Neural cell (in vitro differentiated cells): Measurements from ENCODE around the gene CDC45. TPM values are rescaled to one million over a fixed set of nuclear protein-coding genes. Genes with fewer than 3 reads are reported as not detected.

ENCODE experiments used
- H2AFZ ChIP-seq: fragments of 200-600, 300-800 bp; sonication (generic), shearing (Covaris generic); 2 replicates; pipeline ENCODE4 v1.6.0; 2014; ENCODE audit warnings: low read depth, mild to moderate bottlenecking, antibody characterized with exemption, low read length, moderate library complexity
- H3F3A ChIP-seq: fragments of 200-600 bp; shearing (Covaris generic); 2 replicates; pipeline ENCODE4 v1.6.1; 2016; ENCODE audit warnings: mild to moderate bottlenecking, moderate library complexity, mixed read lengths, antibody characterized with exemption, low read length; ENCODE audit not compliant: insufficient read depth, poor library complexity, severe bottlenecking
- H3K27ac ChIP-seq: fragments of 200-600, 300-800 bp; sonication (generic), shearing (Covaris generic); 2 replicates; pipeline ENCODE4 v1.5.1; 2014; ENCODE audit warnings: mild to moderate bottlenecking, low read length, moderate library complexity
- H3K27me3 ChIP-seq: fragments of 300-800, 200-600 bp; sonication (generic), shearing (Covaris generic); 2 replicates; pipeline ENCODE4 v1.6.0; 2014; ENCODE audit warnings: mild to moderate bottlenecking, low read depth, low read length, moderate library complexity; ENCODE audit not compliant: insufficient read depth
- H3K36me3 ChIP-seq: fragments of 300-800, 200-600 bp; sonication (generic), shearing (Covaris generic); 2 replicates; pipeline ENCODE4 v1.5.1; 2014; ENCODE audit warnings: mild to moderate bottlenecking, antibody characterized with exemption, low read length, moderate library complexity; ENCODE audit not compliant: insufficient read depth
- H3K4me2 ChIP-seq: fragments of 300-800, 200-600 bp; sonication (generic), shearing (Covaris generic); 2 replicates; pipeline ENCODE4 v1.6.0; 2014; ENCODE audit warnings: mild to moderate bottlenecking, low read length
- H3K4me3 ChIP-seq: fragments of 300-800, 200-600 bp; sonication (generic), shearing (Covaris generic); 2 replicates; pipeline ENCODE4 v1.5.1; 2014; ENCODE audit warnings: mild to moderate bottlenecking, low read length, moderate library complexity
- H3K79me2 ChIP-seq: fragments of 200-600 bp; shearing (Covaris generic); replicated peaks from 2 replicates; pipeline ENCODE4 v1.6.0; 2014; ENCODE audit warnings: mild to moderate bottlenecking, low read length, moderate library complexity; ENCODE audit not compliant: insufficient read depth
- H3K9ac ChIP-seq: fragments of 300-800, 200-600 bp; sonication (generic), shearing (Covaris generic); 2 replicates; pipeline ENCODE4 v1.6.1; 2016; ENCODE audit warnings: mild to moderate bottlenecking, low read length, mixed read lengths
- H3K9me2 ChIP-seq: fragments of 200-600 bp; shearing (Covaris generic); 2 replicates; pipeline ENCODE4 v1.6.1; 2016; ENCODE audit warnings: mild to moderate bottlenecking, low read length, mixed read lengths; ENCODE audit not compliant: insufficient read depth
- H3K9me3 ChIP-seq: fragments of 200-600, 300-800 bp; sonication (generic), shearing (Covaris generic); 2 replicates; pipeline ENCODE4 v1.6.1; 2016; ENCODE audit warnings: mild to moderate bottlenecking, mixed run types, low read length, moderate library complexity, mixed read lengths
- H4K20me1 ChIP-seq: fragments of 200-600 bp; shearing (Covaris generic); 2 replicates; pipeline ENCODE4 v1.6.1; 2016; ENCODE audit warnings: mild to moderate bottlenecking, mixed run types; ENCODE audit not compliant: insufficient read depth
- EP300 ChIP-seq: fragments of 450-650 bp; conservative IDR thresholded peaks from 2 replicates; pipeline ENCODE4 v1.6.1; 2014; ENCODE audit warnings: antibody characterized with exemption, mild to moderate bottlenecking, moderate library complexity; ENCODE audit not compliant: poor library complexity, severe bottlenecking
- EZH2 ChIP-seq: fragments of 200-600, 300-800 bp; shearing (Covaris generic), sonication (generic); IDR thresholded peaks from 2 replicates; pipeline ENCODE4 v1.6.1; 2014; ENCODE audit warnings: antibody characterized with exemption, low read length, borderline replicate concordance, mild to moderate bottlenecking; ENCODE audit not compliant: insufficient read depth, poor library complexity, severe bottlenecking
- MXI1 ChIP-seq: fragments of 450-650 bp; conservative IDR thresholded peaks from 2 replicates; pipeline ENCODE4 v1.6.1; 2014; ENCODE audit warnings: antibody characterized with exemption, mild to moderate bottlenecking; ENCODE audit not compliant: poor library complexity, severe bottlenecking
- POLR2AphosphoS5 ChIP-seq: IDR thresholded peaks from 2 replicates; pipeline ENCODE4 v1.6.1; 2012
- RAD21 ChIP-seq: fragments of 450-650 bp; conservative IDR thresholded peaks from 2 replicates; pipeline ENCODE4 v1.6.1; 2014; ENCODE audit warnings: antibody characterized with exemption, mild to moderate bottlenecking, moderate library complexity
- REST ChIP-seq: IDR thresholded peaks from 2 replicates; pipeline ENCODE4 v1.6.1; 2012; ENCODE audit warnings: borderline replicate concordance
- SMC3 ChIP-seq: fragments of 450-650 bp; conservative IDR thresholded peaks from 2 replicates; pipeline ENCODE4 v1.6.1; 2014; ENCODE audit warnings: antibody characterized with exemption, mild to moderate bottlenecking, moderate library complexity; ENCODE audit not compliant: poor library complexity
- TAF1 ChIP-seq: IDR thresholded peaks from 2 replicates; pipeline ENCODE4 v1.6.1; 2012; ENCODE audit warnings: low read depth
- polyA plus RNA-seq: library from polyadenylated mRNA; depleted of rRNA; stranded (reverse); fragments of >200 nt; gene quantifications from 2 replicates; pipeline ENCODE4 v1.2.3, GENCODE V29; 2014
- TF ChIP-seq, protein P1 (sequence below): fragments of 450-650 bp; IDR thresholded peaks from 2 replicates; pipeline ENCODE4 v1.5.1; 2014; ENCODE audit warnings: antibody characterized with exemption, mild to moderate bottlenecking, moderate library complexity; ENCODE audit not compliant: poor library complexity, severe bottlenecking

Gene CDC45
- polyA plus RNA-seq, 1 donor from 2014 or later, result 3.2 TPM

DNA sequence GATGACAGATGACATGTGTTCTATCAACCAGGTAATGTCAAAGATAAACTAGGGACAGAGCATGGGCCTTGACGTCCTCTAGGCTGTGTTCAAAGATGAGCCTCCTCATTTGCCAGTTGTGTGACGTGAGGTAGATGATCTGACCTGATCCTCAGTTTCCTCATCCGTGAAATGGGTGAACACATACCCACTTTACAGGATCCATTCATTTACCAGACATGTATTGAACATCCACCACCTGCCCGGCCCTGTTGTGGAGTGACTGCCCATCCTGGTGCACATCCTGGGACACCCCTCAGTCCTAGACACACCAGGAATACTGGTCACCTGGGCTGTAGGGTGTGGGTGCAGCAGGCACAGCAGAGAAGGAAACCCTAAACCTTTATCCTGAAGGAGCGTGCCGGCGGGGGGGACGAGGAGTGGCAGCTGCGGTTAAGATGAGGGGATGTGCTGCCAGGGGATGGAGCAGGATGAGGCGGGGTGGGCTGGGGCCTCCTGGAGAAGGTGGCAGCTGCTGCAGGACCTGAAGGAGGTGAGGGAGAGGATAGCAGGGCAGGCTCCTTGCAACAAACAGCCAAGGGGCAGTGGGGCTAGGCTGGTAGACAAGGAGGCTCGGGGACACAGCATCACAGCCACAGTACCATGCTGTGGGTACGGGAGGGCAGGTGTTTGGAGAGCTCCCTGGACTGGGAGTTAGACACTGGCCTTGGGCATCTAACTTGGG is 36.1 kb downstream of the CDC45 start:
- no peaks in the 10 kb centered on the region for H3K79me2 ChIP-seq
- no peak overlapping the region for H3K4me2 ChIP-seq
- H2AFZ ChIP-seq, result no peak overlapping the region
- TF ChIP-seq EP300 (no peak), REST (no peak), MXI1 (no peak), POLR2AphosphoS5 (no peak), EZH2 (no peak), TAF1 (no peak), SMC3 (no peak), RAD21 (no peak)
- TF ChIP-seq, protein P1, sequence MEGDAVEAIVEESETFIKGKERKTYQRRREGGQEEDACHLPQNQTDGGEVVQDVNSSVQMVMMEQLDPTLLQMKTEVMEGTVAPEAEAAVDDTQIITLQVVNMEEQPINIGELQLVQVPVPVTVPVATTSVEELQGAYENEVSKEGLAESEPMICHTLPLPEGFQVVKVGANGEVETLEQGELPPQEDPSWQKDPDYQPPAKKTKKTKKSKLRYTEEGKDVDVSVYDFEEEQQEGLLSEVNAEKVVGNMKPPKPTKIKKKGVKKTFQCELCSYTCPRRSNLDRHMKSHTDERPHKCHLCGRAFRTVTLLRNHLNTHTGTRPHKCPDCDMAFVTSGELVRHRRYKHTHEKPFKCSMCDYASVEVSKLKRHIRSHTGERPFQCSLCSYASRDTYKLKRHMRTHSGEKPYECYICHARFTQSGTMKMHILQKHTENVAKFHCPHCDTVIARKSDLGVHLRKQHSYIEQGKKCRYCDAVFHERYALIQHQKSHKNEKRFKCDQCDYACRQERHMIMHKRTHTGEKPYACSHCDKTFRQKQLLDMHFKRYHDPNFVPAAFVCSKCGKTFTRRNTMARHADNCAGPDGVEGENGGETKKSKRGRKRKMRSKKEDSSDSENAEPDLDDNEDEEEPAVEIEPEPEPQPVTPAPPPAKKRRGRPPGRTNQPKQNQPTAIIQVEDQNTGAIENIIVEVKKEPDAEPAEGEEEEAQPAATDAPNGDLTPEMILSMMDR, result no peak
- H3K9me2 ChIP-seq, result no peaks in the 10 kb centered on the region
- H3F3A ChIP-seq, result no peaks in the 10 kb centered on the region
- H3K4me3 ChIP-seq, result no peak overlapping the region
- H4K20me1 ChIP-seq, result no peaks in the 10 kb centered on the region
- H3K9ac ChIP-seq, result no peak overlapping the region
- no peaks in the 10 kb centered on the region for H3K9me3 ChIP-seq
- H3K36me3 ChIP-seq, result no peaks in the 10 kb centered on the region
- no peaks in the 10 kb centered on the region for H3K27me3 ChIP-seq
- no peak overlapping the region for H3K27ac ChIP-seq

DNA sequence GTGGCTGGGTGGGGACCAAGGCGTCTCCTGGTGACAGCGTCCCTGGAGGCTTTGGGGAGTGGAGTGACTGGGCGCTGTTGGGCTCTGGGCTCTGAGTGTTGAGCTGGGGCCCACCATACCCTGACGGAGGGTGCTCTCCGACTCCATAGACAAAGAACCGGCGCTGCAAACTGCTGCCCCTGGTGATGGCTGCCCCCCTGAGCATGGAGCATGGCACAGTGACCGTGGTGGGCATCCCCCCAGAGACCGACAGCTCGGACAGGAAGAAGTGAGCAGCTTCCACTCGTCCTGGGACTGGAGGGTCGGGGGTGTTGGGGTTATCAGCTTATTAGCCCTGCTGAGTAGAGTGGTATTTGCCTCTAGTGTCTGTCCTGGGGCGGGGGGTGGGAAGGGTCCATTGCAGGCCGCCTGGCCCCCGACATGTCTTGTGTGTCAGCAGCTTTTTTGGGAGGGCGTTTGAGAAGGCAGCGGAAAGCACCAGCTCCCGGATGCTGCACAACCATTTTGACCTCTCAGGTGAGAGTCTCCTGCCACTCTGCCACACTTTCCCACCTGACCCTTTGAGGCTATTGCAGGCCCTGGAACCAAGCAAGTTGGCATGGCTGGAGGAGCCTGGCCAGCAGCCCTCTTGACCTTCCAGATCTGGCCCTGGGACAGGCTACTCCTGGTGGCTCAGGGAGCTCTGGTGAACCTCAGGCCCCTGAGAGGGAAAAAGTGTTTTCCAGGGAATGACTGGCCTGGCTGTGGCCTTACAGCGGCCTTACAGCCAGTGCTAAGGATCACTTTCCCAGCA is 36.9 kb downstream of the CDC45 start:
- Histone ChIP-seq H3K79me2 (no peaks in the 10 kb centered on the region), H3K36me3 (no peaks in the 10 kb centered on the region), H3K4me2 (no peak overlapping the region), H3K9me2 (no peaks in the 10 kb centered on the region), H3K27me3 (no peaks in the 10 kb centered on the region), H3K4me3 (no peak overlapping the region), H3K9me3 (no peaks in the 10 kb centered on the region), H3K9ac (no peak overlapping the region), H3K27ac (no peak overlapping the region), H2AFZ (no peak overlapping the region), H4K20me1 (no peaks in the 10 kb centered on the region), H3F3A (no peaks in the 10 kb centered on the region)
- no peak for TF ChIP-seq MXI1
- TF ChIP-seq POLR2AphosphoS5, result no peak
- TF ChIP-seq REST, result no peak
